ENCODE results near the gene NFYA.
A peak's percentile ranks its signal among the peaks of the same experiment; 100 is the strongest.
"Not testable (repeated sequence)": the region's sequence is repeated elsewhere in the genome, so short reads cannot be mapped to it uniquely, and the experiment has no call there.

NFYA gene

DNA sequence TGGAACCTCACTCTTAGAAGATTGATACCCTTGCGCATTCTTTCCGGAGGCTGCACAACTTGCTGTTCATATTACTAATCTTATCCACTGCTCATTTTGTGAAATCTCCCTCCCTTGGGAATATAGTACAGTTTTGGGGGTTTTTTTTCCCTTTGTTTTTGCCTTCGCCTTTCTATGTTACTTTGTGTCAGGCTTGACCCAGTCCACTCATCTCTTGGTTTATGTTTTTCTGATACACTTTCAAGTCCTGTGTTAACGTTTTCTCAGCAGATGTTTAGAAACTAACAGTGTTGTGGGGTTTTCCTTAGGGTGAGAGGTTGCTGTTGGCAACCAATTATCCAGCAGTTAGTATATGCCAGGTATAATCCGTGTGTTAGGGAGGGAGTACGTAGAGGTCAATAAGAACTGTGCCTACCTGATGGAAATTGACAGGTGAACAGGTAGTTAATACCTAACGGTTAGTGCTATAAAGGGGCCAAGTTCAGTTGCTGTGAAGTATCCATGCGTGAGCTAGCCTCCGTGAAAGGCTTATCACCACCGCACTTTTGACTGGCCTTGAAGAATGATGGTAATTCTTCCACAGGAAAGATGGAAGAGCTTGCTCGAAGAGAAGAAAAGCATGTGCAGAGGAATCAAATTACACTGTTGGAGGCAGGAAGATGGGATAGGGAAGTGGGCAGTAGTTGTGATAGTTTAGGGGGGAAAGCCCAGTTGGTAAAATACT is 1.4 kb downstream of the NFYA start:
- peak; percentile 63 for DNase-seq

DNA sequence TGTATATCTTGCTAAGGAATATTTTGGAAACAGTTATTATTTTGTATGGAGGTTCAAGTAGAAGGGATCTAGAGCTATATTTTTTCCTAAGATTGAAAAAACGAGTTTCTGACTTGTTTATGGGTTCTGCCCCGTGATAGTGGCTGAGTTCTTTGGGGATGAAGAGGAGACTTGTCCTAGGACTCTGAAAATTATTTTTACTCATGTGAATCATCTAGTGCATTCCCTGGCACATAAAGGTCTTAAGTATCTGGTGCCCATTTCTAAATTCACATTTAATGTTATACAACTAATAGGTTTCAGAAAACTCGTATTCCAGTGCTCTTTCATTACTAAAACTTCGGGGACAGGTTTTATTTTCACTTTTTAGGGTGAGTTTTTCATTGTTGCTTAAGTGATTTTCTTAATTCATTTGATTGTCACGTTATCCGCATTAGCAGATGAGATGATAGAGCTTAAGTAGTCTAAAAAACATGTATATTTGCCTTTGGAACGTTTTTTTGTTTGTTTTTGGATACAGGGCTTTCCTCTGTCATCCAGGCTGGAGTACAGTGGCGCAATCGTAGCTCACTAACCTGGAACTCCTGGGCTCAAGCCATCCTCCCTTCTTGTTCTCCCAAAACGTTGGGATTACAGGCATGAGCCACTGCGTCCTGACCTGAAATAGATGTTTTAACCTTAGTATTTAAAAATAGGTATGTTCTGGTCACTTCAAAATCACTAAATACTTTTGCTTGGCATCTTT is 2.1 kb downstream of the NFYA start:
- DNase-seq, result no peak

DNA sequence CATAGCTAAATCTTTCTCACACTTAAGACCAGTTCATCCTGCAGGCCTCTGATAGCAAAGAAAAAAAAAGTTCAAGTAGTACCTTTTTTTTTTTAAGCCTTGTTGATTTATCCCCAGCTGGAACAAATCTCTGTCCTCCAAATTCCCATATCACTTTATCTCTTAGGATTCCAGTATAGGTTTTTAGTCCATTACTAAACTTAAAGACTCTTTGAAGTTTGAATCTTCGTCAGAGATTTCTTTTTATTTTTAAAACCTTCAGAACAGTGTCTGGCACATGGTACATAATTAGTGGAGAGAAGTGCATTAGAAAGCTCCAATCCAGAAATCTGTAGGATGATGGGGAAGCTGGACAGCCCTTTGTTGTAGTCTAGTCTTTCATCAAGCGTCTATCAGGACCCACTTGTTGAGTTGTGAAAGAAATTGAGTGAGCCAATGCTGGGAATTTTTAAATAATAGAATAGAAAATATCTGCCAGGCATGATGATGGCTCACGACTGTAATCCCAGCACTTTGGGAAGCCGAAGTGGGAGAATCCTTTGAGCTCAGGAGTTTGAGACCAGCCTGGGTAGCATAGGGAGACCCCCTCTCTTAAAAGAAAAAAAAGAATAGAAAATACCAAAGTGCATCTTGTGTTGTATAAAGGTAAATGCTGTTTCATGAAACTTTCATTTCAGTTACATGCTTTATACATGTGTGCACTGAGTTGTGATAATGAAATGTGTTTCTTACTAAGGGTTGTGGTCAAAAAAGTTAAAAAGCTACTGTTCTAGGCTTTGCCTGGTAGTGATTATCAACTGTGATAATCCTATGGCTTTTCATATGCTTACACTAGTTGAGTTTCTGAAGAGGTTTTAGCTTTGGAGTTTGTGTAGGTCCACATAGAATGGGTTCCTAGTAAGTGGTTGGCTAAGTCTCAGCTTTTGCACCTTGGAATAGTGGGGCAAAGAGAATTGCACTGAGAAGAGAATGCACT is 3.2 kb downstream of the NFYA start:
- no peak for DNase-seq

DNA sequence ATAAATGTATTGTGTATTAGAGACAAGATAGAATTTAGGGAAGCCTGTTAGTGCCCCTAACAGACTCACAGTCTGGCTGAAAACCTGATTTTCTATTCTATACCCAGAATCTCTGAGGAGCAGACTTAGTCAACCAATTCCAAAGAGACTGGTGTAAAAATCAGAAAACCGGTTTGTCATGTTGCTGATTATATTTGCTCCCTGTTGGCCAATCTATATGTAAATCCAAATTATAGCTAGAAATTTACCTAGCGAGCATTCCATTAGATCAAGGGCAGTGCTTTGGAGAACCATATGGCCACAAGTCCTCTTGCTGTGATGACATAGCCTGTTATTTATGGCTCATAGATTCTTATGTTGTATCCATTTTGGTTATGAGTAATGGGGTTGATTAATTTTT is 4.8 kb downstream of the NFYA start:
- no peak for DNase-seq

DNA sequence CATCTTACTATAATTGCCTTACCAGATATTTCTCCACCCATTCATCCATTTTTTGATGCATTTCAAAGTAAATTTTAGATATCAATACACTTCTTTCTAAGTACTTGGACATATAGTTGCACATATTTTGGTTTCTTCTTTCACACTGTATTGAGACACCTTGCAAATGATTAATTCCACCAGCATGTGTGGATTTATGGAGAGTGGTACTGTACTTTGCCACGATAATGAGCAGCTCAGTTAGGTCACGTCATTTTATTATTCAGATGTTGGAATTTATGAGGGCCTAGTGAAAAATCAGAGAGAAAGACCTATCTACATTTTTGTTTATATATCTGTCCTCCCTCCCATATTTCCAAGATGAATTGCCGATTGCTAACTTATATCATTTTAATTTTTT is 5.3 kb downstream of the NFYA start:
- no peak for DNase-seq

DNA sequence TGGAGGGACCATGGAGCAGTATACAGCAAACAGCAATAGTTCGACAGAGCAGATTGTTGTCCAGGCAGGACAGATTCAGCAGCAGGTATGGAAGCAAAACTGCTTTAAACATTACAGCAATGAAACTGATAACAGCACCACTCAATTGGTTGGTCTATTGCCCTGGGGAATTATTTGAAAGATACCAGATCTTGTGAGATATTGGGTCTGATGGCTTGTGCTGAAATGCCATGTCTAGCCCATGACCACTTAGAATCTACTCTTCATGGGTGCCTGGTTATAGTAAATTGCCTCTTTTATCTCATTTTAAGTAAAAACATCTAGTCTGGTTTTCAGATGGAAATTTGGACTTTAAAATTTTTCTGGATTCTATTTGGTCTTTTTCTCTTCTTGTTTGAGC is 6.3 kb downstream of the NFYA start:
- DNase-seq, result no peak

DNA sequence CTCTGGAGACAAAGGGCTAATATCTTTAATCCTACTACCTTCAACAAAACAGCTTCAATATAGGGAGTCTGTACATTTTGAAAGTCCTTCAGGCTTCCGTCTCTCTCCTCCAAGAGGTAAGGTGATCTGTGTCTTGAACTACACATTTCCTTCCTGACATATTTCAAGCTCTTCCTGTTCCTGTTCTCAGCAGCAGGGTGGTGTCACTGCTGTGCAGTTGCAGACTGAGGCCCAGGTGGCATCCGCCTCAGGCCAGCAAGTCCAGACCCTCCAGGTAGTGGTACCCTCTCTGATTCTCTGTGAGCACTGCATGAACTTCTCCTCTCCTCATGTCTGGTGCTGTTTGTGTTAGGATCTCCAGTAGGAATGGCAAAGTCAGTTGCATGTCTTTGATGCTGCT is 7.8 kb downstream of the NFYA start:
- peak; percentile 49 for DNase-seq

DNA sequence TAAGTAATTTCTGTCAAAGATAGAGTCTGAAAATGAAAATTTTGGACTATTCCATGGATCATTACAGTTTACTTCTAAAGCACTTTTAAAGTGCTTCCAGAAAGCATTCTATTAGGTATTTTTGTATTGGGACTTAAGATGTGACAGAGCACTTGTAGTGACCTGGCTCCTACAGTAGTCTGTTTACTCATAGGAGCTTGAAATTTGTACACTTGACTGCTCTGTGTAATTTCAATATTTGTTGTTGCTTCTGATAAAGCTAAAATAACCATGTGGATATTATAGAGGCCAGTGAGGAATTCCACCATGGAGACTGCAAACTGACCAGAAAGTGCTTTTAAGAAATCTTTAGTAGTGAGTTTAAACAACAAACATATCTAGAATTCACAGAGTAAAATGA is 10.3 kb downstream of the NFYA start:
- DNase-seq, result no peak

DNA sequence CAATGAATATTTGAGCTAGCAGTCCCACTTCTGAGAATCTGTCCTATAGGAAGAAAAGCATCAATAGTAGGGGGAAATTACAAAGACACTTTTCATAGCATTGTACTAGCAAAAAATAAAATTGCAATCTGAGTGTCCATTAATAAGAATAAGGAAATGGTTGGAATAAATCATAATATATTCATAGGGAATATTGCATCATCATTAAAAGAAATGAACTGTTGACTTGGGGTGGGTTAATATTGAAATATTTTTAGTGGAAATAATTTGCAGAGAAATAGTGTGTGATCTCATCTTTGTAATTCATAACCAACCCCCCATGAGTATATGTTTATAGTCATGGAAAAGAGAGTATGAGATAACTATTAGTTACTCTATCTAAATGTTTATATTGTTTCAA is 12.4 kb downstream of the NFYA start:
- no peak for DNase-seq

DNA sequence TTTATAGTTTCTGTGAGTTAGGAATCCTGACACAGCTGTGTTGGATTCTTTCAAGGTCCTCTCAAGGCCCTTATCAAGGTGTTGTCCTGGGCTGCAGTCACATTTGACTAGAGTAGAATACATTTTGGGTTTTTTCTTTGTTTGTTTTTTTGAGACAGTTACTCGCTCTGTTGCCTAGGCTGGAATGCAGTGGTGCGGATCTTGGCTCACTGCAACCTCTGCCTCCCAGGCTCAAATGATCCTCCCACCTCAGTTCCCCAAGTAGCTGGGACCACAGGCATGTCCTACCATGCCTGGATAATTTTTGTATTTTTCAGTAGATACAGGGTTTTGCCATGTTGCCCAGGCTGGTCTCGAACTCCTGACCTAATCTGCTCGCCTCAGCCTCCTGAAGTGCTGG is 15.7 kb downstream of the NFYA start:
- no peak for DNase-seq

DNA sequence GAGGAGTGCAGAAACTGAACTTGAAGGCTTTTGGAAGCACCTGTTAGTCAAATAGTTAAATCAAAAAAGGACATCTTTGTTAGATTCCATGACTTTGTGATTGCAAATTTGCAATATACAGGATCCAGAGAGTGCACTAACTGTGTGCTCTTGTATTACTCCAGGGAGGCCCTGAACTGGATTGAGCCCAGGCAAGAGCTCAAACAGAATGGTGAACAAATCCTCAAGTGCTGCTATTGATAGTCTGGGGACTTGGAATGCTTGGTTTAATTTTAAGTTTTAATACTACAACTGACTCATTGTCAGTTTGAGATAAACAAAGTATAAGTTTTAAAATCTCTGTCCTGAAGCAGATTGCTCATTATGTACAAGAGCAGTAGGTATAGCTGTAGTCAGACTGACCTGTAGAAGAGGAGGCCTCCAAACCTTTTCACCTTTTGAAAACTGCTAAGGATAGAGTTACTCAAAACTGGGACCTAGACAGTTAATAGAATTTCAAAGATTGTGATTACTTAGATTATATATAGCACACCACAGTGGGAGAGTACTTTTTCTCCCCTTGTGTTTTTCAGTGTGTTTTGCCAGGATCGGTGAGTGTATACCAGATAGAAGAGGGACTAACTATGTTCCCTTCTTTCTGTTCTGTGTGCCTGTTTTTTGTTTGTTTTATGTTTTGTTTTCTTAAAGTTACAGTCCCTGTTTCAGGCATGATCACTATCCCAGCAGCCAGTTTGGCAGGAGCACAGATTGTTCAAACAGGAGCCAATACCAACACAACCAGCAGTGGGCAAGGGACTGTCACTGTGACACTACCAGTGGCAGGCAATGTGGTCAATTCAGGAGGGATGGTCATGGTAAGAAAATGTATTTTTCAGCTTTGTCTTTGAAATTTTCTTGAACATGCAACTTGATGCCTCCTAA is 18.3 kb downstream of the NFYA start:
- DNase-seq, result no peak

DNA sequence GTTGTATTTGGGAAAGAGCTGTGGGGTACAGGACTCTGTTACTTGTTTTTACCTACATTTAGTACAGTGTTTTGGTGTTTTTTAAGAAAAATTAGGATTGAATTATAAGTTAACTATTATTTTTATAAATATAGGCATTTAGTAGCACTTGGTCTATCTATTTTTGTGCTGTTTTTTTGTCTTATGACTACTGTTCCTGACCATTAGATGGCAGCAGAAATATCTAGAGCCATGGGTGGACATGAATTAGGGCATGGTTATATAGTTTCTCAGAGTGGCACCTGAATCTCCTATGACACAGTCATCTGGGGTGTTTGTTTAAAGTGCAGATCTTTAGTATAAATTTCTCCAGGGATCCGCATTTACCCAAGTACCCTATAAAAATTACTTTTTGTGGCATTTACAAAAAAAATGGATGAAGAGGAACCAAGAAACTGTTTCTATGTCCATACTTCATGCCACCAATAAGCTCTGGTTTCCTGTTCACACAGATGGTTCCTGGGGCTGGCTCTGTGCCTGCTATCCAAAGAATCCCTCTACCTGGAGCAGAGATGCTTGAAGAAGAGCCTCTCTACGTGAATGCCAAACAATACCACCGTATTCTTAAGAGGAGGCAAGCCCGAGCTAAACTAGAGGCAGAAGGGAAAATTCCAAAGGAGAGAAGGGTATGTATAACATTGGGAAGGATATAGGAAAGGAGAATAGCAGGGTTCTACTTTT is 19.8 kb downstream of the NFYA start:
- peak; percentile 11 for DNase-seq

DNA sequence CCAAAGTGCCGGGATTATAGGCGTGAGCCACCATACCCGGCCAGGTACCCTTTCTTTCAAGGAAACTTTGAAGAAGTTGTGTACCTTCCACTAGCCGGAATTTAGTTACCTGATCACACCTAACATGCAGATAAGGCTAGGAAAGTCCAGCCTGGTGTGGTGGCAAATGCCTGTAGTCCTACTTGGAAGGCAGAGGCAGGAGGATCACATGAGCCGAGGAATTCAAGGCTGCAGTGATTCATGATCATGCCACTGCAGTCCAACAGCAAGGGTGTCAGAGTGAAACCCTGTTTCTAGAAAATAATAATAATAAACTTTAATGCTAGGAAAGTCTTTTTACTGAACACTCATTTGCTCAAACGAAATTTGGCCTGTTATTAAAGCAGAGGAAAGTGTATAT is 21.0 kb downstream of the NFYA start:
- no peak for DNase-seq

DNA sequence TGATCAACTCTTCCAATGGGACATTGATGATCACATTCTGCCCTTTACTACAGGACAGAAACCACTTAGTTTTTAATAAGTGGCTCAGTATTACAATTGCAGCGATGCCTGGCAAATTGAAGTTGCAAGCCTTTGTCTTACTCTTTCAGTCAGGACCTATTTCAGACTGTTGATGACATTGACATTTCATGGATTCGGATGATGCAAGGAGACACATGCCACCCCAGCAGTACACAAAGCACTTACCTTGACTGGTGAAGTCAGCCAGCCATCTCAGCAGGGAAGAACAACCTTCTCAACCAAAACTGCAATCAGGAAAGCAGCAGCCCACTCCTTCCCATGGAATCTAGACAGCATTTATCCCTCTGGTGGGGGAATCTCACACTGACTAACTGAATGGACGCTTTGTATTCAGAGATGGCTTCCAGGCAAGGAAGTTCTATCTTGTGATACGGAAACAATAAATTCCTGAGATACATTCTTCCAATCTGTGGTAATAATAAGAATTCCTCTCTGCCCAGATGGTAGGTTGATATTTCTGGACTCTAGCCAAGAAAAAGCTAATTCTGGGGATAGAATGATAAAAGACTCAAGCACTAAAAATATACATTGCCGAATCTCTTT is 24.8 kb downstream of the NFYA start:
- no peak for DNase-seq

DNA sequence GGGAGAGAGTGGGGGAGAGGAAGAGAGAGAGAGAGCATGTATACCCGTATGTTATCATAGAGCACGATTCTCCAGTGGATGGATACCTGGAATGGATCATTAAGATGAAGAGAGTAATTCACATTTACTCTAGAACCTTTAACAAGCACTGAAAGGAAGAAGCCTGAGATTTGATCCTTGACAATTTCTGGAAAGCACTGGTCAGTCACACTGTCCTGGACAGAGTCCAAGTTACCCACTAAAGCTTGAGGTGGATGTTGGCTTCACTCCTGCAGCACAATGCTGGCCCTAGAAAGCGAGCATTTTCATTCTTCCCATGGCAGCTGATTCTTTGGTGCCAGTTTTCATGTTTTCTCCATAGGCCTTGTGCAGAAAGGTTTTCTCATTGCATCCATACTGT is 25.6 kb downstream of the NFYA start:
- no peak for DNase-seq

DNA sequence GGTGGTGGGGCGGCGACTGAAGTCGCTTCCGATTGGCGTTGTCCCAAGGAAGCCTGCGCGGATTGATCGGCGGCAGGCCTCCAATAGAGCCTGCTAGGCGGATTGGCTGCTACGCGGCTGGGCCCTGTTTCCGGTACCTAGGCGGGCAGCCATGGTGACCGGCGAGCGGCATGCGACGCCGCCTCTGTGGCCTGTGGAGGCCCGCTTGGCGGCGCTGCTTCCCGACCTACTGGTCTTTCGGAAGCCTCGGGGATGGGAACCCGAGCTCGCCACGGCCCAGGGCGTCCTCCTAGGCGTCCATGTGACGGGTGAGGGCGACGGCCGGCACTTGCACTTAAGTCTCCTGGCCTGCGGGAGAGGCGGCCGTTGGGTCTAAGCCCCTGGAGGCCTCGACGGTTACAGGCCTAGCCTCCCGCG is 28.1 kb downstream of the NFYA start:
- no peak for DNase-seq

DNA sequence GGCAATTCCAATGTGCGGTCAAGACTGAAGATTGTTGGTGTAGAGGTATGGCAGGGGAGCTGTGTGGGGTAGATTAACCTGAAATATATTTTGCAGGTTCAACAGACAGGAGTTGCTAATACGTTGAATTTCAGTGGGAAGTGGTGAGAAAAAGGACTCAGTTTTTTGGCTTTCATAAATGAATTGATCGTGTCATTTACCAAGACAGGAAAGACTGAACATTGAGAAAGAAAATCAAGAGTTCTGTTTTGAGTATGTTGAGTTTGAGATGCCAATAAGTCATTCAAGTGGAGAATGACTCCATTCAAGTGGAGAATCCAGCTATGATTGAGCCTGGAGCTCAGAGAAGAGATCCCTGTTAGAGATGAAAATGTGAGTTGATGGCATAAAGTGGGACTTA is 31.1 kb downstream of the NFYA start:
- DNase-seq, result no peak

DNA sequence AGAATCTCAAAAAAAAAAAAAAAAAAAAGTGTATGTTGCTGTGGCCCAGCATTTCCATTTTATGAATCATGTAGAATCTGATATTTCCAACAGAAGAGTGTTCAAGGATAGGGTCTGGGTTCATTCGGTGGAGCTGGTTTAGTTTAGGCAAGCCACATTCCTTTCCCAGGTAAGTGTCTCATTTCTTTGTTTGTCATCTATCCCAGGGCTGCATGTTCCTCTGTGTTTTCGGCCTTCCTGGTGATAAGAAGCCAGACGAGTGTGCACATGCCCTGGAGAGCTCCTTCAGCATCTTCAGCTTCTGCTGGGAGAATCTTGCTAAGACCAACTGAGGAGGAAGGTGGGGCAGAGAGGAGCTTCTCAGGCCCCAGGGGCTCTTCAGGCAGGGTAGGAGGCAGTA is 38.2 kb downstream of the NFYA start:
- no peak for DNase-seq

DNA sequence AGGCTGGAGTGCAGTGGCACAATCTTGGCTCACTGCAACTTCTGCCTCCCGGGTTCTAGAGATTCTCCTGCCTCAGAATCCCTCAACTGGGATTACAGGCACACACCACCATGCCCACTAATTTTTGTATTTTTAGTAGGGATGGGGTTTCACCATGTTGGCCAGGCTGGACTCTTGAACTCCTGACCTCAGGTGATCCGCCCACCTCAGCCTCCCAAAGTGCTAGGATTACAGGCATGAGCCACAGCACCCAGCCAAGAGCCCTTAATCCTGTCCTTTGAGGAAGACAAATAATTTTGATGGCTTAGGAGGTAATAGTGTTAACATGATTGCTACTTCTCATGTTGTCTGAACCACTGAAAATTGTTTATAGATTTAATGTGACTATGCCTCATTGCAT is 42.3 kb downstream of the NFYA start:
- not testable (repeated sequence) for DNase-seq

DNA sequence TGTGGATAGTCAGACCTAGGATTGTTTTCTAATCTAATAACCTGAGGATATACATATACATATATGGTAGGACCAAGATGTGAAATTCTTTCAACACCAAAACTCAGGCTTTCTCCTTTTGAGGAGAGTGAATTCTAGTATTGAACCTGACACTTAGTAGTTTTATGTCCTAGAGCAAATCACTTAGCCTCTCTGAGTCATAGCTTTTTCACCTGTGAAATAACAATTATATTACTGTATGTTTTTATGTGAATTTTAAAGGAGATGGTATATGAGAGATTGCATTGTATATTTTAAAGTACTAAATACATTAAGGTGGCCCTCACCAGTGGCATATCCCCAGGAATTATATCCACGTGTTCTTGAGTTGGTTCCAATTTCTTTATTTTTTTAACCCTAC is 46.7 kb downstream of the NFYA start:
- no peak for DNase-seq

DNA sequence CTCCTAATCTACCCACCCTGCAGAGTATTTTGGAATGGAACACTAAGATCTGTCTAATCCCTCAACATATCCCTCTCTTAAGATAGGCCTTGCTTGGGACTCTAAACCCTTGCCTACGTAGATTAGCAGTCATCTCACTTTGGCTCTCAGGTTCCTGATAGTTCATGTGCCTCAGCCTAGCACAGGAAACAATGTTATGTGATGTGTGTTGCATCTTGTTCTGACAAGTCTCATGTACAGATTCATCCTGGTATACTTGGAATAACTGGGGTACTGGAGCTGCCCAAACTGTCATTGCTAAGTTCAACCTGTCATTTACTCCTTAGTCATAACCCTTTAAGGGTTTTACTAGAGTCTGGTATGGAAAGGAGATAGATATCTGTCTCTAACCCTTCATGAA is 47.3 kb downstream of the NFYA start:
- DNase-seq, result no peak
